HepG2 (cell line): Measurements from ENCODE around the gene SRSF8. TPM values are rescaled to one million over a fixed set of nuclear protein-coding genes. Genes with fewer than 3 reads are reported as not detected.
A peak's percentile ranks its signal among the peaks of the same experiment; 100 is the strongest.

Experiments
- CSRNP1 ChIP-seq: sonication (generic); formaldehyde crosslinking; IDR thresholded peaks from 2 replicates; pipeline ENCODE4 v1.8.1; 2023; ENCODE audit warnings: mild to moderate bottlenecking, missing genetic modification reagents
- DMAP1 ChIP-seq: IDR thresholded peaks from 2 replicates; pipeline ENCODE4 v1.6.1; 2016
- EP300 ChIP-seq, 3 experiments: sonication (generic) in 1 of 3; formaldehyde crosslinking in 1 of 3; IDR thresholded peaks; 2 replicates each; pipeline versions ENCODE4 v1.5.1 to v1.6.1; 2011 to 2020; ENCODE audit warnings: low read depth in 2 of 3, low read length in 2 of 3, borderline replicate concordance in 1 of 3, improper control_type of control experiment in 1 of 3, mild to moderate bottlenecking in 1 of 3, missing genetic modification reagents in 1 of 3, moderate library complexity in 1 of 3
- NR1H2 ChIP-seq: sonication (generic); formaldehyde crosslinking; IDR thresholded peaks from 2 replicates; pipeline ENCODE4 v1.8.1; 2022; ENCODE audit warnings: low read depth, missing genetic modification reagents, borderline replicate concordance
- POLR2AphosphoS5 ChIP-seq: IDR thresholded peaks from 2 replicates; pipeline ENCODE4 v1.6.1; 2012; ENCODE audit warnings: low read depth, low read length
- RFX5 ChIP-seq: IDR thresholded peaks from 2 replicates; pipeline ENCODE4 v1.6.1; 2011; ENCODE audit warnings: low read depth, low read length, improper control_type of control experiment
- TBX2 ChIP-seq: sonication (generic); formaldehyde crosslinking; IDR thresholded peaks from 2 replicates; pipeline ENCODE4 v1.5.0; 2020; ENCODE audit warnings: missing genetic modification reagents, mild to moderate bottlenecking, borderline replicate concordance
- TFE3 ChIP-seq: IDR thresholded peaks from 2 replicates; pipeline ENCODE4 v1.6.1; 2016
- TGIF2 ChIP-seq: IDR thresholded peaks from 2 replicates; pipeline ENCODE4 v1.6.1; 2016; ENCODE audit warnings: control low read depth, missing compliant biosample characterization
- XRCC5 ChIP-seq: fragments of 200-400 bp; formaldehyde crosslinking; optimal IDR thresholded peaks from 2 replicates; pipeline ENCODE3; 2017; ENCODE audit warnings: mild to moderate bottlenecking, low read length
- ZKSCAN5 ChIP-seq: sonication (generic); formaldehyde crosslinking; IDR thresholded peaks from 2 replicates; pipeline ENCODE4 v1.5.1; 2020; ENCODE audit warnings: mild to moderate bottlenecking, missing genetic modification reagents
- ZNF292 ChIP-seq: sonication (generic); formaldehyde crosslinking; IDR thresholded peaks from 2 replicates; pipeline ENCODE4 v1.8.1; 2022; ENCODE audit warnings: mild to moderate bottlenecking, low read depth, missing genetic modification reagents, borderline replicate concordance
- ZNF441 ChIP-seq: sonication (generic); formaldehyde crosslinking; IDR thresholded peaks from 2 replicates; pipeline ENCODE4 v1.7.0; 2021; ENCODE audit warnings: missing genetic modification reagents, borderline replicate concordance
- ZNF614 ChIP-seq: IDR thresholded peaks from 2 replicates; pipeline ENCODE4 v1.6.1; 2018; ENCODE audit warnings: missing biosample characterization, missing genetic modification reagents, inconsistent platforms, borderline replicate concordance
- ZNF740 ChIP-seq: sonication (generic); formaldehyde crosslinking; IDR thresholded peaks from 2 replicates; pipeline ENCODE4 v1.4.0; 2020; ENCODE audit warnings: missing genetic modification reagents
- ZNF749 ChIP-seq: sonication (generic); formaldehyde crosslinking; IDR thresholded peaks from 2 replicates; pipeline ENCODE4 v1.8.0; 2022; ENCODE audit warnings: mild to moderate bottlenecking, missing genetic modification reagents, moderate library complexity, borderline replicate concordance
- polyA plus RNA-seq, 8 experiments: library from polyadenylated mRNA; depleted of rRNA in 3 of 8; stranded (reverse) in 7 of 8; unstranded in 1 of 8; fragments of >200 nt; fragmentation: Illumina TruSeq in 4 of 8; extraction: Trizol in 4 of 8; gene quantifications; 2 replicates each; pipeline versions ENCODE4 v1.2.1 to v1.2.3, GENCODE V29; 2011 to 2016; ENCODE audit warnings: low read depth in 4 of 8, missing spikeins in 1 of 8, mixed read lengths in 1 of 8; ENCODE audit not compliant: insufficient read depth in 1 of 8
- total RNA-seq, 5 experiments: library from RNA; depleted of rRNA; stranded (reverse); fragments of >200 nt; fragmentation: Illumina TruSeq; extraction: Trizol; gene quantifications; 2 replicates each; pipeline ENCODE4 v1.2.3, GENCODE V29; 2016; ENCODE audit warnings: low read depth in 1 of 5
- TF ChIP-seq, protein P1 (sequence below): sonication (generic); formaldehyde crosslinking; IDR thresholded peaks from 2 replicates; pipeline ENCODE4 v1.4.0; 2020; ENCODE audit warnings: missing genetic modification reagents, borderline replicate concordance
- TF ChIP-seq, protein P2 (sequence below): sonication (generic); formaldehyde crosslinking; IDR thresholded peaks from 2 replicates; pipeline ENCODE4 v1.4.0; 2020; ENCODE audit warnings: missing genetic modification reagents

Gene SRSF8
- total and polyA plus RNA-seq, 2 of the 13 experiments (the other 11 are each of a cell fraction or from before 2014, with no cell fraction given) = 21.8 to 25.8 TPM

DNA sequence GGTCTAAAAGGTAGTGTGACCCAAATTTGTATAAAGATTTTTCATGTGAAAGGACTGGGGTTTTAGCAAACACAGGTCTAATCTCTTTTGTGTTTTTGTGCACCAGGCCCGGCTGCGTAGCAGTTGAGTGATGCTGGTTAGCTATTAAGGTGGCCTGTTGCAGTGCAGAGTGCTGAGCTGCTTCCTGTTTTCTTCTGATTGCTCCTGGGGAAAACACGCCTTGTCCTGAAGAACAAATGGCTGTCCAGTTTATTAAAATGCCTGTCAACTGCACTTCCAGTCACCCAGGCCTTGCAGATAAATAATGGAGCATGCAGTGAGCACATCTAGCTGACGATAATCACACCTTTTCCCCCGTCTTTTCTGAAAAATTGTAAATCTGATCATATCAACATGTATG lies 1.8 kb downstream of the SRSF8 start (continued):
- TF ChIP-seq RFX5 (no peak), XRCC5 (no peak), ZNF441 (no peak), TBX2 (CRISPR knock-in tag) (no peak), ZNF740 (no peak), DMAP1 (0 out of 2 replicates have a peak, but pooled peaks have one; percentile 31), TFE3 (CRISPR knock-in tag) (no peak), CSRNP1 (CRISPR knock-in tag) (no peak), ZNF614 (CRISPR knock-in tag) (peak; percentile 43), ZNF292 (peak; percentile 50; the same call in 1 of the 2 replicates), EP300 (IDR thresholded peaks at IDR 0.05; ENCODE audit: low read depth in 2 of 2, low read length in 2 of 2) (no peak), EP300 (CRISPR knock-in tag; IDR thresholded peaks at IDR 0.05; ENCODE audit: borderline replicate concordance) (no peak), NR1H2 (CRISPR knock-in tag) (no peak), POLR2AphosphoS5 (peak; percentile 78), TGIF2 (peak; percentile 96), ZNF749 (CRISPR knock-in tag) (no peak), ZKSCAN5 (CRISPR knock-in tag) (no peak)
- TF ChIP-seq, protein P1, sequence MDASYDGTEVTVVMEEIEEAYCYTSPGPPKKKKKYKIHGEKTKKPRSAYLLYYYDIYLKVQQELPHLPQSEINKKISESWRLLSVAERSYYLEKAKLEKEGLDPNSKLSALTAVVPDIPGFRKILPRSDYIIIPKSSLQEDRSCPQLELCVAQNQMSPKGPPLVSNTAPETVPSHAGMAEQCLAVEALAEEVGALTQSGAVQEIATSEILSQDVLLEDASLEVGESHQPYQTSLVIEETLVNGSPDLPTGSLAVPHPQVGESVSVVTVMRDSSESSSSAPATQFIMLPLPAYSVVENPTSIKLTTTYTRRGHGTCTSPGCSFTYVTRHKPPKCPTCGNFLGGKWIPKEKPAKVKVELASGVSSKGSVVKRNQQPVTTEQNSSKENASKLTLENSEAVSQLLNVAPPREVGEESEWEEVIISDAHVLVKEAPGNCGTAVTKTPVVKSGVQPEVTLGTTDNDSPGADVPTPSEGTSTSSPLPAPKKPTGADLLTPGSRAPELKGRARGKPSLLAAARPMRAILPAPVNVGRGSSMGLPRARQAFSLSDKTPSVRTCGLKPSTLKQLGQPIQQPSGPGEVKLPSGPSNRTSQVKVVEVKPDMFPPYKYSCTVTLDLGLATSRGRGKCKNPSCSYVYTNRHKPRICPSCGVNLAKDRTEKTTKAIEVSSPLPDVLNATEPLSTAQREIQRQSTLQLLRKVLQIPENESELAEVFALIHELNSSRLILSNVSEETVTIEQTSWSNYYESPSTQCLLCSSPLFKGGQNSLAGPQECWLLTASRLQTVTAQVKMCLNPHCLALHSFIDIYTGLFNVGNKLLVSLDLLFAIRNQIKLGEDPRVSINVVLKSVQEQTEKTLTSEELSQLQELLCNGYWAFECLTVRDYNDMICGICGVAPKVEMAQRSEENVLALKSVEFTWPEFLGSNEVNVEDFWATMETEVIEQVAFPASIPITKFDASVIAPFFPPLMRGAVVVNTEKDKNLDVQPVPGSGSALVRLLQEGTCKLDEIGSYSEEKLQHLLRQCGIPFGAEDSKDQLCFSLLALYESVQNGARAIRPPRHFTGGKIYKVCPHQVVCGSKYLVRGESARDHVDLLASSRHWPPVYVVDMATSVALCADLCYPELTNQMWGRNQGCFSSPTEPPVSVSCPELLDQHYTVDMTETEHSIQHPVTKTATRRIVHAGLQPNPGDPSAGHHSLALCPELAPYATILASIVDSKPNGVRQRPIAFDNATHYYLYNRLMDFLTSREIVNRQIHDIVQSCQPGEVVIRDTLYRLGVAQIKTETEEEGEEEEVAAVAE (CRISPR knock-in tag) = peak; percentile 100
- TF ChIP-seq, protein P2, sequence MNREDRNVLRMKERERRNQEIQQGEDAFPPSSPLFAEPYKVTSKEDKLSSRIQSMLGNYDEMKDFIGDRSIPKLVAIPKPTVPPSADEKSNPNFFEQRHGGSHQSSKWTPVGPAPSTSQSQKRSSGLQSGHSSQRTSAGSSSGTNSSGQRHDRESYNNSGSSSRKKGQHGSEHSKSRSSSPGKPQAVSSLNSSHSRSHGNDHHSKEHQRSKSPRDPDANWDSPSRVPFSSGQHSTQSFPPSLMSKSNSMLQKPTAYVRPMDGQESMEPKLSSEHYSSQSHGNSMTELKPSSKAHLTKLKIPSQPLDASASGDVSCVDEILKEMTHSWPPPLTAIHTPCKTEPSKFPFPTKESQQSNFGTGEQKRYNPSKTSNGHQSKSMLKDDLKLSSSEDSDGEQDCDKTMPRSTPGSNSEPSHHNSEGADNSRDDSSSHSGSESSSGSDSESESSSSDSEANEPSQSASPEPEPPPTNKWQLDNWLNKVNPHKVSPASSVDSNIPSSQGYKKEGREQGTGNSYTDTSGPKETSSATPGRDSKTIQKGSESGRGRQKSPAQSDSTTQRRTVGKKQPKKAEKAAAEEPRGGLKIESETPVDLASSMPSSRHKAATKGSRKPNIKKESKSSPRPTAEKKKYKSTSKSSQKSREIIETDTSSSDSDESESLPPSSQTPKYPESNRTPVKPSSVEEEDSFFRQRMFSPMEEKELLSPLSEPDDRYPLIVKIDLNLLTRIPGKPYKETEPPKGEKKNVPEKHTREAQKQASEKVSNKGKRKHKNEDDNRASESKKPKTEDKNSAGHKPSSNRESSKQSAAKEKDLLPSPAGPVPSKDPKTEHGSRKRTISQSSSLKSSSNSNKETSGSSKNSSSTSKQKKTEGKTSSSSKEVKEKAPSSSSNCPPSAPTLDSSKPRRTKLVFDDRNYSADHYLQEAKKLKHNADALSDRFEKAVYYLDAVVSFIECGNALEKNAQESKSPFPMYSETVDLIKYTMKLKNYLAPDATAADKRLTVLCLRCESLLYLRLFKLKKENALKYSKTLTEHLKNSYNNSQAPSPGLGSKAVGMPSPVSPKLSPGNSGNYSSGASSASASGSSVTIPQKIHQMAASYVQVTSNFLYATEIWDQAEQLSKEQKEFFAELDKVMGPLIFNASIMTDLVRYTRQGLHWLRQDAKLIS (CRISPR knock-in tag) = no peak
